Activated B cell treated with CpG ODN at 0.5 μM for 24 hours (primary cell): ENCODE results near the gene NUDT22. TPM values are rescaled to one million over a fixed set of nuclear protein-coding genes. Genes with fewer than 3 reads are reported as not detected.

Experiments
- ATAC-seq: fragments of 200-7000 bp; cut with Tn5 transposase; one replicate; pipeline ENCODE4 v1.10.0; 2021; ENCODE audit warnings: low read depth, mild to moderate bottlenecking, moderate library complexity
- CTCF ChIA-PET: fragments of 350-600 bp; sonication (Branson Sonifier 250); formaldehyde crosslinking; loops from one replicate; lab custom pipeline; 2021; ENCODE audit warnings: antibody characterized with exemption; lab: Charles Lee
- POLR2A ChIA-PET: fragments of 350-600 bp; sonication (Branson Sonifier 250); formaldehyde crosslinking; loops from one replicate; lab custom pipeline; 2021; ENCODE audit warnings: antibody characterized with exemption; lab: Charles Lee
- DNase-seq: peaks from one replicate; pipeline ENCODE4 v3.0.0; 2022
- H3K27ac Mint-ChIP-seq: one replicate; pipeline ENCODE4 v1.8.0; 2020; ENCODE audit warnings: mixed read lengths
- H3K27me3 Mint-ChIP-seq: one replicate; pipeline ENCODE4 v1.8.0; 2021; ENCODE audit warnings: mixed read lengths
- H3K36me3 Mint-ChIP-seq: one replicate; pipeline ENCODE4 v1.8.0; 2021; ENCODE audit warnings: low read depth, mixed read lengths
- H3K4me1 Mint-ChIP-seq: one replicate; pipeline ENCODE4 v1.8.0; 2021; ENCODE audit warnings: mixed read lengths
- H3K4me3 Mint-ChIP-seq: one replicate; pipeline ENCODE4 v1.8.0; 2020; ENCODE audit warnings: mild to moderate bottlenecking, mixed read lengths
- H3K9me3 Mint-ChIP-seq: one replicate; pipeline ENCODE4 v1.8.0; 2020; ENCODE audit warnings: mixed read lengths
- CTCF ChIP-seq: fragments of 200-600 bp; IDR thresholded peaks from one replicate; pipeline ENCODE4 v1.8.0; 2022; ENCODE audit warnings: antibody characterized with exemption, mild to moderate bottlenecking
- intact Hi-C: fragments of 100-400 bp; cut with micrococcal nuclease; formaldehyde crosslinking; loops from one replicate; pipeline ENCODE4 v1.15.1; 2024
- total RNA-seq: library from RNA; stranded (reverse); gene quantifications from 2 replicates; pipeline ENCODE4 v1.2.3, GENCODE V29; 2022

NUDT22 gene
- total RNA-seq, 1 donor from 2014 or later: 95.3 TPM

DNA sequence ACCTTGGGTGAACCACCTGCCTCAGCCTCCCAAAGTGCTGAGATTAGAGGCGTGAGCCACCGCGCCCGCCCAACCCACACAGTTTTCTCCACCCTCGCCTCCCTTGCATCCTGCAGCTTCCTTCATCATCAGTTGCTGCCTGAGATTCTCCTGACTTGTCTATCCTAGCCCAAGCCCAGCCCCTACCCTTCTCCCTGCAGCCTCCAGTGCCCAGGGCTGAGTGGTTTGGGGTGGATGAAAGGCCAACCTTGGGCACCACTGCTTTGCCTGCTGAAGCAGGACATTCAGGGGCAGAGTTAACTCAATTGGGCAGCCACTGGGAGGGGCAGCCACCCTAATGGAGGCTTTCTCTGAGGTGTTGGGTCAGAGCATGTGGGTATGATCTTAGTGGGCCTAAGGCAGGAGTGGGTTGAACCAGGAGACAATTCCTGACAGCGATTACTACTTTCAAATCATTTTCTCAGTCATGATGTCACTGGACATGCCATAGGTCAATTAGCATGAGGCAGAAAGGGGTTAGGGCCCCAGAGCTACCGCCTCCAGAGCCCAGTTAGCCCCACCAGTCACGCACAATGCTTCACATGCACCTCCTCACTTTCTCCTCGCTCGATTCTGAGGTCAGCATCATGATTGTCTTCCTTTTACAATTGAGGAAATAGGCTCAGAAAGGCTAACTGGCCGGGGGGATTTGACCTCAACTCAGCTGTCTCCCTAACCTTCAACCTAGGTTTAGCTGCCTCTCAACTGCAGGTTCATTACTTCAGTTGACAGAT lies 13.8 kb downstream of the NUDT22 start:
- CTCF ChIA-PET: no interaction called here
- TF ChIP-seq CTCF: no peak
- H3K36me3 Mint-ChIP-seq: peaks cover 56% of the 10 kb centered on the region
- ATAC-seq (no peak), DNase-seq (no peak)
- intact Hi-C loops: loop anchor here (1.0 to 10.0 kb wide), 6 partner anchors 10 to 535 kb away; partner anchors contain the start of genes CCDC88B, DNAJC4, NUDT22 and OTUB1
- H3K4me1 Mint-ChIP-seq: peaks cover 76% of the 10 kb centered on the region
- peak overlapping the region; percentile 98 for H3K27ac Mint-ChIP-seq
- peak overlapping the region; percentile 91 for H3K4me3 Mint-ChIP-seq
- POLR2A ChIA-PET: interaction anchor here (0.6 to 8.7 kb wide), 11 partner anchors 9 to 1317 kb away, joined by 3 to 127 read pairs (median 11); partner anchors contain the start of genes DNAJC4, ESRRA, FERMT3 and NUDT22
- H3K27me3 Mint-ChIP-seq: no peaks in the 10 kb centered on the region
- H3K9me3 Mint-ChIP-seq: no peaks in the 10 kb centered on the region

DNA sequence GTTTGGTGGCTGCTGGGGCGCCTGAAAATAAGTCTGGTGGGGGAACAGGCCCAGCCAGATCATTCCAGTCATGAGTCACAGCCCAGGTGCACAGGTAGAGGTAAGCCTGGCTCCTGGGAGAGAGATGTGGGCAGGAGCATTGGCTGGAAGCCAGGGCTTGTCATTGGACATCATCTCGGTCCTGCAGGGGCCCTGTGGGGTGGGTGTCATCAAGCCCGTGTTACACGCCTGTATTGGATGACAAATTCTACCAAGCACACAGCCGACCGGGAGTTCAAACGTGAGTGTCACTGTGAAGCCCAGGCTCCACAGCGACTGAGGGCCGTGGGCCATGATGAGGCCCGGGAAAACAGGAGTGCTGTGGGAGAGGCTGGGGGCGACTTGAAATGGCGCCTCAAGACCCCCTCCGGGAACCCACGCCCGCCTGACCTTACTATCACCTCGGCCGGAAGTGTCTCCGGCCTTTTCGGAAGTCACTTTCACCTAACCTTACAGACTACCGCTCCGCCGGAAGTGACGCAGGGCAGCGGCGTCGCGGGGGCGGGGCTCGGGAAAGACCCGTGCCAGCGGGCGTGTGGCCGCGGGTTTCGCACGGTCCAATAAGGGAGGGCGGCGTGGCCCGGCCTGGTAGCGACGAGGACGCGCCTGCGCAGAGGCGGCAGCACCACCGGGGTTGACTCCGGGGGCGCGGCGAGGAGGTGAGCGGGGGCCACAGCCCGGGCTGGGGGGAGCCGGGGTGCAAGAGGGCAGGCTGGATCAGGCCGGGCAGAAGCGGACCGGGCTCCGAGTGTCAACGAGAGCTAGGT lies 14.6 kb downstream of the NUDT22 start, which contains the start of gene FKBP2:
Gene FKBP2 (plus strand): TSS at position 661 of the 806 bp plus-strand sequence. CDS start 1,293 bp downstream, outside the sequence.
- H3K4me3 Mint-ChIP-seq: peak within 1 kb of the TSS; percentile 91
- CTCF ChIA-PET: interaction anchor here (0.7 to 1.3 kb wide), 4 partner anchors 10 to 60 kb away, joined by 3 to 7 read pairs (median 3); partner anchors contain the start of gene STIP1
- ATAC-seq (peak; percentile 61), DNase-seq (peak; percentile 98)
- intact Hi-C loops: loop anchor here (1.0 to 10.0 kb wide), 11 partner anchors 10 to 534 kb away; partner anchors contain the start of genes CCDC88B, DNAJC4, ESRRA and GPR137
- H3K27ac Mint-ChIP-seq: peak within 1 kb of the TSS; percentile 98
- no peaks in the 10 kb centered on the region for H3K9me3 Mint-ChIP-seq
- peaks cover 50% of the 10 kb centered on the region for H3K36me3 Mint-ChIP-seq
- peaks cover 75% of the 10 kb centered on the region for H3K4me1 Mint-ChIP-seq
- no peak for TF ChIP-seq CTCF
- no peaks in the 10 kb centered on the region for H3K27me3 Mint-ChIP-seq
- POLR2A ChIA-PET: interaction anchor here (0.5 to 8.7 kb wide), 28 partner anchors 9 to 1649 kb away, joined by 3 to 127 read pairs (median 7); partner anchors contain the start of genes BAD, CCDC88B, DNAJC4 and ESRRA

DNA sequence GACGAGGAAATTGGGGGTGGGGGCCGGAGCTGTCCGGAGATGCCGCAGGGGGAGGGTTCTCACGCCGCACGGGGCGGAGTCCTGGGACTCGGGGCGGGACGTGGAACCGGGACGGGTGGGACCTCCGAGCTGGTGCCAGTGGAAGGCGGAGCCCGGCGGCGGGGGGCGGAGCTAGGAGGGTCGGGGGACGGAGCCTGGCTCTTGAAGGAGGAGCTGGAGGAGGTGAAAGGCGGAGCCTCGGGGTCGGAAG lies 15.1 kb downstream of the NUDT22 start:
- H3K27me3 Mint-ChIP-seq: no peaks in the 10 kb centered on the region
- H3K4me1 Mint-ChIP-seq: peaks cover 74% of the 10 kb centered on the region

More for the DNA sequence above, 15.1 kb downstream of the NUDT22 start:
- DNase-seq (peak; percentile 100), ATAC-seq (peak; percentile 81)
- ChIA-PET POLR2A (interaction anchor here (0.5 to 8.7 kb wide), 24 partner anchors 9 to 1649 kb away, joined by 3 to 127 read pairs (median 8); partner anchors contain the start of genes BAD, CCDC88B, DNAJC4 and ESRRA), CTCF (interaction anchor here (0.7 to 1.3 kb wide), 4 partner anchors 9 to 60 kb away, joined by 3 to 7 read pairs (median 3); partner anchors contain the start of gene STIP1)
- Mint-ChIP-seq H3K4me3 (peak overlapping the region; percentile 91), H3K9me3 (no peaks in the 10 kb centered on the region), H3K27ac (peak overlapping the region; percentile 98), H3K36me3 (peaks cover 54% of the 10 kb centered on the region)
- no peak for TF ChIP-seq CTCF
- intact Hi-C loops: loop anchor here (1.0 to 10.0 kb wide), 9 partner anchors 10 to 534 kb away; partner anchors contain the start of genes CCDC88B, ESRRA, GPR137 and OTUB1
